ENCODE measurements around the gene ADCYAP1.

DNA sequence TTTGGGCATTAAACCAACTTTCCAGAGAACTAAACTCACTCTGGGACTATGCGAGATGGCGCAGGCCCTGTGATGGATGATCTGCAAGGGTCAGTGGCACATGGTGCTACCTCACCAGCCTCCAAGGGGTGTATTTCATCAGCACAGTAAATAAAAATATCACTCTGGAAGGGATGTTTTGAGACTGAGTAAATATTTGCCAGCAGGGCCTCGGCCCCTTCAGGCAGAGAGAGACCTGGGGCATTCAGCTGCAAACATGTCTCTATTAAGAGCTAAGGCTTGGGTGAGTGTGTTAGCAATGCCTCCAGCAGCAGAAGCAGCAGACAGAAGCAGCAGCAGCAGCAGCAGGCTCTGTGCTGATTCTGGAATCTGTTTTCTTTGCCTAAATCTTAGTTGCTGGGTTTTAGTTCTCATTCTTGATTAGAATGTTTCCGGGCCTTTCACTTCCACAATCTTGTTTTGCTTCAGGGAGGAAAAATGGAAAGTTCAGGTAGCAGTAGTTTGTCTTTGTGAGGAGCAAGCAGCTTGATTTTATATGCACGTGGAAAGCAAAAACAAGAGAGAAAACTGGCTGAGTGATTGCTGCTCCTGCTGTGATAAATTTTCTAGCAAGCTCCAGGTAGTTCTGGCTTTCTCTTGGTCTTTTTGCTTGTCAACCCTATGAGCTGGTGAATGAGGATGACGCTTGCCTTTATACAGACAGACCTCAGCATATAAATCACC is 18.6 kb downstream of the ADCYAP1 start:
- TF ChIP-seq POLR2A (IDR thresholded peaks at IDR 0.05; ENCODE audit: low read length) (no peak), KDM1A (IDR thresholded peaks at IDR 0.05; ENCODE audit: low read depth) (no peak), RAD21 (conservative IDR thresholded peaks at IDR 0.05 in 1 of 2, IDR thresholded peaks at IDR 0.05 in 1 of 2) (no peak), CEBPB (IDR thresholded peaks at IDR 0.05) (no peak), NR3C1 (IDR thresholded peaks at IDR 0.05) (no peak), FOSL2 (IDR thresholded peaks at IDR 0.05) (no peak), FOSL2 (CRISPR knock-in tag; IDR thresholded peaks at IDR 0.05) (no peak), ZFP36 (IDR thresholded peaks at IDR 0.05; ENCODE audit: borderline replicate concordance, partially characterized antibody) (no peak)
- TF ChIP-seq, protein P1, sequence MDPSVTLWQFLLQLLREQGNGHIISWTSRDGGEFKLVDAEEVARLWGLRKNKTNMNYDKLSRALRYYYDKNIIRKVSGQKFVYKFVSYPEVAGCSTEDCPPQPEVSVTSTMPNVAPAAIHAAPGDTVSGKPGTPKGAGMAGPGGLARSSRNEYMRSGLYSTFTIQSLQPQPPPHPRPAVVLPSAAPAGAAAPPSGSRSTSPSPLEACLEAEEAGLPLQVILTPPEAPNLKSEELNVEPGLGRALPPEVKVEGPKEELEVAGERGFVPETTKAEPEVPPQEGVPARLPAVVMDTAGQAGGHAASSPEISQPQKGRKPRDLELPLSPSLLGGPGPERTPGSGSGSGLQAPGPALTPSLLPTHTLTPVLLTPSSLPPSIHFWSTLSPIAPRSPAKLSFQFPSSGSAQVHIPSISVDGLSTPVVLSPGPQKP (IDR thresholded peaks at IDR 0.05; ENCODE audit: low read depth, low read length), result no peak
- TF ChIP-seq, protein P2, sequence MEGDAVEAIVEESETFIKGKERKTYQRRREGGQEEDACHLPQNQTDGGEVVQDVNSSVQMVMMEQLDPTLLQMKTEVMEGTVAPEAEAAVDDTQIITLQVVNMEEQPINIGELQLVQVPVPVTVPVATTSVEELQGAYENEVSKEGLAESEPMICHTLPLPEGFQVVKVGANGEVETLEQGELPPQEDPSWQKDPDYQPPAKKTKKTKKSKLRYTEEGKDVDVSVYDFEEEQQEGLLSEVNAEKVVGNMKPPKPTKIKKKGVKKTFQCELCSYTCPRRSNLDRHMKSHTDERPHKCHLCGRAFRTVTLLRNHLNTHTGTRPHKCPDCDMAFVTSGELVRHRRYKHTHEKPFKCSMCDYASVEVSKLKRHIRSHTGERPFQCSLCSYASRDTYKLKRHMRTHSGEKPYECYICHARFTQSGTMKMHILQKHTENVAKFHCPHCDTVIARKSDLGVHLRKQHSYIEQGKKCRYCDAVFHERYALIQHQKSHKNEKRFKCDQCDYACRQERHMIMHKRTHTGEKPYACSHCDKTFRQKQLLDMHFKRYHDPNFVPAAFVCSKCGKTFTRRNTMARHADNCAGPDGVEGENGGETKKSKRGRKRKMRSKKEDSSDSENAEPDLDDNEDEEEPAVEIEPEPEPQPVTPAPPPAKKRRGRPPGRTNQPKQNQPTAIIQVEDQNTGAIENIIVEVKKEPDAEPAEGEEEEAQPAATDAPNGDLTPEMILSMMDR (IDR thresholded peaks at IDR 0.05), result no peak

All from A549 (cell line).